Peyer's patch (tissue), 4 donors: ENCODE results near the gene CDC42BPG. TPM values are rescaled to one million over a fixed set of nuclear protein-coding genes. Genes with fewer than 3 reads are reported as not detected.

Source experiments
- DNase-seq, 3 donors: peaks; one replicate each; pipeline ENCODE4 v3.0.0-alpha.2; 2017 to 2019
- H3K27ac ChIP-seq, 4 donors: fragments of 200-600 bp; sonication (generic); one replicate each; pipeline ENCODE4 v1.5.1; 2016 to 2019
- H3K27me3 ChIP-seq, 2 donors: fragments of 200-600 bp; sonication (generic); one replicate each; pipeline ENCODE4 v1.5.1; 2019
- H3K36me3 ChIP-seq, 3 donors: fragments of 200-600 bp; sonication (generic); one replicate each; pipeline ENCODE4 v1.5.1; 2016 to 2019
- H3K4me1 ChIP-seq, 4 donors: fragments of 200-600 bp; sonication (generic); one replicate each; pipeline ENCODE4 v1.5.1; 2016 to 2019
- H3K4me3 ChIP-seq, 4 donors: fragments of 200-600 bp; sonication (generic); 1 replicate in 3 of 4; 2 replicates in 1 of 4; pipeline ENCODE4 v1.5.1; 2016 to 2019; ENCODE audit warnings: mild to moderate bottlenecking in 1 of 4
- H3K9me3 ChIP-seq, 4 donors: fragments of 200-600 bp; sonication (generic); one replicate each; pipeline ENCODE4 v1.5.1; 2016 to 2019; ENCODE audit warnings: mild to moderate bottlenecking in 1 of 4
- CTCF ChIP-seq, 6 experiments: fragments of 450-650 bp in 4 of 6; fragments of 200-600 bp in 2 of 6; sonication (generic) in 1 of 6; IDR thresholded peaks; one replicate each; pipeline ENCODE4 v1.5.1; 2017 to 2019; ENCODE audit warnings: antibody characterized with exemption in 6 of 6, mild to moderate bottlenecking in 3 of 6, moderate library complexity in 1 of 6
- POLR2A ChIP-seq, 2 donors: fragments of 450-650 bp; IDR thresholded peaks; one replicate each; pipeline ENCODE4 v1.5.1; 2017; ENCODE audit warnings: antibody characterized with exemption in 2 of 2, mild to moderate bottlenecking in 2 of 2, moderate library complexity in 2 of 2
- total RNA-seq, 4 donors: library from RNA; depleted of rRNA; stranded (reverse); fragments of >200 nt; gene quantifications; one replicate each; pipeline ENCODE4 v1.1.0, GENCODE V29; 2016

Gene CDC42BPG
- total RNA-seq = 10 to 100 TPM; 25.6 to 78.6 (median 52.1) TPM

- TF ChIP-seq POLR2A (IDR thresholded peaks at IDR 0.05) = peak; percentile 71 to 77
- peak; percentile 50 to 88 (median 74) for TF ChIP-seq CTCF (IDR thresholded peaks at IDR 0.05)
- peak within 1 kb of the TSS; percentile 85 to 96 (median 88) for H3K27ac ChIP-seq
- peaks cover 8 to 45% (median 18%) of the 10 kb centered on the region in 4 donors for H3K4me1 ChIP-seq
- peaks cover 0 to 7% (median 0%) of the 10 kb centered on the region in 3 donors for H3K36me3 ChIP-seq
- H3K9me3 ChIP-seq = no peaks in the 10 kb centered on the region
- peak within 1 kb of the TSS; percentile 64 to 80 (median 74) for H3K4me3 ChIP-seq
- no peaks in the 10 kb centered on the region for H3K27me3 ChIP-seq
- peak; percentile 92 to 95 (median 93) for DNase-seq
Observed at GRCh38 chr11:64844330-64845128, at the start of gene CDC42BPG. Gene CDC42BPG (minus strand): TSS chr11:64844653. CDS start chr11:64844569, 84 bp downstream.

- Histone ChIP-seq H3K27me3 (no peaks in the 10 kb centered on the region), H3K4me3 (peak overlapping the region in 3 of 4 donors; percentile 45 to 85 (median 61)), H3K27ac (peak overlapping the region; percentile 35 to 100 (median 90)), H3K4me1 (peaks cover 0 to 16% (median 1%) of the 10 kb centered on the region in 4 donors), H3K36me3 (peaks cover 0 to 53% (median 0%) of the 10 kb centered on the region in 3 donors), H3K9me3 (no peaks in the 10 kb centered on the region)
- TF ChIP-seq POLR2A (IDR thresholded peaks at IDR 0.05) (peak; percentile 99), CTCF (IDR thresholded peaks at IDR 0.05) (peak in 3 of 6 experiments; percentile 63 to 70 (median 67))
- DNase-seq = peak in 2 of 3 donors; percentile 93 to 94
Observed at GRCh38 chr11:64893194-64894069, 49.0 kb upstream of the CDC42BPG start.

- Histone ChIP-seq H3K27ac (peak overlapping the region; percentile 35 to 100 (median 90)), H3K27me3 (no peaks in the 10 kb centered on the region), H3K9me3 (no peaks in the 10 kb centered on the region), H3K36me3 (peaks cover 0 to 47% (median 0%) of the 10 kb centered on the region in 3 donors), H3K4me1 (peaks cover 3 to 20% (median 6%) of the 10 kb centered on the region in 4 donors), H3K4me3 (peak overlapping the region in 3 of 4 donors; percentile 45 to 85 (median 61))
- no peak for DNase-seq
- TF ChIP-seq POLR2A (IDR thresholded peaks at IDR 0.05) (no peak), CTCF (IDR thresholded peaks at IDR 0.05) (no peak)
Observed at GRCh38 chr11:64892838-64893193, 48.4 kb upstream of the CDC42BPG start.

GRCh38 chr11:64892411-64892831, 48.0 kb upstream of the CDC42BPG start:
- Histone ChIP-seq H3K27me3 (no peaks in the 10 kb centered on the region), H3K4me1 (peaks cover 3 to 20% (median 10%) of the 10 kb centered on the region in 4 donors), H3K9me3 (no peaks in the 10 kb centered on the region), H3K4me3 (peak overlapping the region in 3 of 4 donors; percentile 45 to 85 (median 61)), H3K36me3 (peaks cover 0 to 43% (median 0%) of the 10 kb centered on the region in 3 donors), H3K27ac (peak overlapping the region; percentile 35 to 100 (median 90))
- peak in 1 of 3 donors; percentile 71 for DNase-seq
- TF ChIP-seq POLR2A (IDR thresholded peaks at IDR 0.05) (peak in 1 of 2 donors; percentile 8), CTCF (IDR thresholded peaks at IDR 0.05) (no peak)

GRCh38 chr11:64891880-64892279, 47.4 kb upstream of the CDC42BPG start:
- Histone ChIP-seq H3K27me3 (no peaks in the 10 kb centered on the region), H3K27ac (peak overlapping the region in 3 of 4 donors; percentile 84 to 100 (median 97)), H3K4me3 (peak overlapping the region in 3 of 4 donors; percentile 45 to 85 (median 61)), H3K36me3 (peaks cover 0 to 41% (median 0%) of the 10 kb centered on the region in 3 donors), H3K9me3 (no peaks in the 10 kb centered on the region), H3K4me1 (peaks cover 3 to 20% (median 13%) of the 10 kb centered on the region in 4 donors)
- no peak for TF ChIP-seq CTCF (IDR thresholded peaks at IDR 0.05)
- no peak for TF ChIP-seq POLR2A (IDR thresholded peaks at IDR 0.05)
- DNase-seq = no peak
